Natural killer cell (primary cell): Measurements from ENCODE around the gene DHTKD1. TPM values are rescaled to one million over a fixed set of nuclear protein-coding genes. Genes with fewer than 3 reads are reported as not detected.

Source experiments
- ATAC-seq, 3 donors: fragments of 150-1000 bp in 2 of 3; fragments of 200-7000 bp in 1 of 3; cut with Tn5 transposase; 1 replicate in 1 of 3; 2 replicates in 2 of 3; pipeline ENCODE4 v1.10.0; 2021; ENCODE audit warnings: mild to moderate bottlenecking in 2 of 3, moderate library complexity in 2 of 3
- DNase-seq, 2 donors: peaks; one replicate each; pipeline versions ENCODE4 v3.0.0 to v3.0.0-alpha.2; 2013 to 2021; ENCODE audit warnings: mixed read lengths in 1 of 2
- H3K27ac ChIP-seq: one replicate; pipeline ENCODE4 v1.5.1; 2013; ENCODE audit warnings: mild to moderate bottlenecking, low read length
- H3K27me3 ChIP-seq: one replicate; pipeline ENCODE4 v1.6.1; 2013; ENCODE audit warnings: low read length; ENCODE audit not compliant: control insufficient read depth, insufficient read depth
- H3K36me3 ChIP-seq: one replicate; pipeline ENCODE4 v1.6.1; 2013; ENCODE audit warnings: low read length; ENCODE audit not compliant: control insufficient read depth, insufficient read depth
- H3K4me1 ChIP-seq: one replicate; pipeline ENCODE4 v1.6.1; 2013; ENCODE audit warnings: low read length; ENCODE audit not compliant: control insufficient read depth, insufficient read depth
- H3K4me3 ChIP-seq: one replicate; pipeline ENCODE4 v1.5.1; 2013; ENCODE audit warnings: low read length
- H3K9me3 ChIP-seq: one replicate; pipeline ENCODE4 v1.6.1; 2013; ENCODE audit warnings: low read length; ENCODE audit not compliant: control insufficient read depth, insufficient read depth
- H3K27ac Mint-ChIP-seq, 2 donors: one replicate each; pipeline ENCODE4 v1.8.0; 2022; ENCODE audit warnings: mild to moderate bottlenecking in 2 of 2, mixed read lengths in 2 of 2, moderate library complexity in 1 of 2
- H3K27me3 Mint-ChIP-seq, 2 donors: one replicate each; pipeline ENCODE4 v1.8.0; 2022; ENCODE audit warnings: low read depth in 2 of 2, mixed read lengths in 2 of 2
- H3K36me3 Mint-ChIP-seq: one replicate; pipeline ENCODE4 v1.8.0; 2022; ENCODE audit warnings: mixed read lengths
- H3K4me1 Mint-ChIP-seq, 2 donors: one replicate each; pipeline ENCODE4 v1.8.0; 2022; ENCODE audit warnings: mixed read lengths in 2 of 2
- H3K4me3 Mint-ChIP-seq: one replicate; pipeline ENCODE4 v1.8.0; 2022; ENCODE audit warnings: mild to moderate bottlenecking, moderate library complexity, mixed read lengths
- H3K9me3 Mint-ChIP-seq, 2 donors: one replicate each; pipeline ENCODE4 v1.8.0; 2022; ENCODE audit warnings: mixed read lengths in 2 of 2
- WGBS: methylation state at CpG from one replicate; pipeline ENCODE4 v1.1.7; 2013; ENCODE audit warnings: missing lambda C conversion rate; ENCODE audit not compliant: insufficient coverage; 5-methylcytosine and 5-hydroxymethylcytosine counted together
- intact Hi-C: fragments of 100-400 bp; cut with micrococcal nuclease; formaldehyde crosslinking; loops from one replicate; pipeline ENCODE4 v1.14.2; 2022
- total RNA-seq, 4 donors: library from RNA; stranded (reverse); fragments of 120-200 nt in 1 of 4; gene quantifications; one replicate each; pipeline versions ENCODE4 v1.2.3 to v1.2.4, GENCODE V29; 2013 to 2022
- TF ChIP-seq, protein P1 (sequence below): fragments of 200-600 bp; IDR thresholded peaks from one replicate; pipeline ENCODE4 v1.8.0; 2022; ENCODE audit warnings: antibody characterized with exemption

Gene DHTKD1
- total RNA-seq, 3 donors from 2014 or later (not counting 1 experiment from before 2014, with no cell fraction given), result 14.4 to 17.3 (median 14.8) TPM

DNA sequence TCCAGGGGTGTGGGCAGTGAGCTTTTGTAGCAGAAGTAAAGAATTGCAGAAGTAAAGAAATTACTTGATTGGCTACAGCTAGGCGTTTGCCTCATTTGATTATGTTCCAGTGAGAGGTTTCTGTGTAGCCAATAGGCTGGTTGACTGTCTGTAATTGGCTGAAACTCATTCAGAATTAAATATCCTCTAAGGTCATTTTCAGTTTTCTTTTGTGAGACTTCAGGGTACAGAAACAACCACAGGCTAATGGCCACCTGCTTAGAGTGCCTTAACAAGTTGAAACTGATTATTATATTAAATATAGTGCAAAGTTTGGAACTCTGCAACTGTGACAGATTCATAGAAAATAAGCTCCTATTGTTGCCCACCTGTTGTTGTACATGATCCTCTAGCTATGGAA is 71.3 kb downstream of the DHTKD1 start:
- H3K36me3 ChIP-seq, result peaks cover 30% of the 10 kb centered on the region
- H3K4me3 ChIP-seq, result no peak overlapping the region
- DNase-seq (no peak), ATAC-seq (no peak)
- no peak overlapping the region for H3K27ac ChIP-seq
- no peak overlapping the region for H3K27ac Mint-ChIP-seq
- intact Hi-C loops, result no loop called here
- H3K27me3 ChIP-seq, result no peaks in the 10 kb centered on the region
- 86% methylated on average over 1 of the region's 1 CpG for WGBS
- H3K4me3 Mint-ChIP-seq, result no peak overlapping the region
- H3K4me1 Mint-ChIP-seq, result peaks cover 5% of the 10 kb centered on the region in 2 donors
- H3K36me3 Mint-ChIP-seq, result peaks cover 10% of the 10 kb centered on the region
- H3K9me3 ChIP-seq, result no peaks in the 10 kb centered on the region
- H3K4me1 ChIP-seq, result no peaks in the 10 kb centered on the region
- no peaks in the 10 kb centered on the region for H3K9me3 Mint-ChIP-seq
- TF ChIP-seq, protein P1, sequence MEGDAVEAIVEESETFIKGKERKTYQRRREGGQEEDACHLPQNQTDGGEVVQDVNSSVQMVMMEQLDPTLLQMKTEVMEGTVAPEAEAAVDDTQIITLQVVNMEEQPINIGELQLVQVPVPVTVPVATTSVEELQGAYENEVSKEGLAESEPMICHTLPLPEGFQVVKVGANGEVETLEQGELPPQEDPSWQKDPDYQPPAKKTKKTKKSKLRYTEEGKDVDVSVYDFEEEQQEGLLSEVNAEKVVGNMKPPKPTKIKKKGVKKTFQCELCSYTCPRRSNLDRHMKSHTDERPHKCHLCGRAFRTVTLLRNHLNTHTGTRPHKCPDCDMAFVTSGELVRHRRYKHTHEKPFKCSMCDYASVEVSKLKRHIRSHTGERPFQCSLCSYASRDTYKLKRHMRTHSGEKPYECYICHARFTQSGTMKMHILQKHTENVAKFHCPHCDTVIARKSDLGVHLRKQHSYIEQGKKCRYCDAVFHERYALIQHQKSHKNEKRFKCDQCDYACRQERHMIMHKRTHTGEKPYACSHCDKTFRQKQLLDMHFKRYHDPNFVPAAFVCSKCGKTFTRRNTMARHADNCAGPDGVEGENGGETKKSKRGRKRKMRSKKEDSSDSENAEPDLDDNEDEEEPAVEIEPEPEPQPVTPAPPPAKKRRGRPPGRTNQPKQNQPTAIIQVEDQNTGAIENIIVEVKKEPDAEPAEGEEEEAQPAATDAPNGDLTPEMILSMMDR, result no peak
- H3K27me3 Mint-ChIP-seq, result no peaks in the 10 kb centered on the region

DNA sequence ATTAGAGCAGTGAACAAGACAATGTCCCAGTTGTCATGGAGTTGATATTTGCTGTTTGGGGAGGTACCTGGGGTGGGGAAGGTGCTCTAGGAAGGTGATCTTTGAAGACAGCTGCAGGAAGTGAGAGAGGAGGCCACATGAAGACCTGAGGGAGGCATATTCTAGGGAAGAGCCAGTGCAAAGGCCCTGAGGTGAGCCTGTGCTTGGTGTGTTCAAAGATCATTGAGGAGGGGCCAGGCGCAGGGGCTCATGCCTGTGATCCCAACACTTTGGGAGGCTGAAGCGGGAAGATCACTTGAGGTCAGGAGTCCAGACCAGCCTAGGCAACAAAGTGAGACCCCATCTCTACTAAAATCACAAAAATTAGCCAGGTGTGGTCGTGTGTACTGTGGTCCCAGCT is 75.8 kb downstream of the DHTKD1 start:
- WGBS, result 90% methylated on average over 3 of the region's 3 CpGs
- Histone ChIP-seq H3K9me3 (no peaks in the 10 kb centered on the region), H3K4me1 (no peaks in the 10 kb centered on the region), H3K27ac (no peak overlapping the region), H3K4me3 (no peak overlapping the region), H3K27me3 (no peaks in the 10 kb centered on the region), H3K36me3 (peaks cover 25% of the 10 kb centered on the region)
- H3K4me3 Mint-ChIP-seq, result no peak overlapping the region
- intact Hi-C loops, result no loop called here
- peaks cover 5% of the 10 kb centered on the region in 2 donors for H3K4me1 Mint-ChIP-seq
- H3K27ac Mint-ChIP-seq, result no peak overlapping the region
- ATAC-seq (no peak), DNase-seq (no peak)
- H3K36me3 Mint-ChIP-seq, result peaks cover 13% of the 10 kb centered on the region
- H3K27me3 Mint-ChIP-seq, result no peaks in the 10 kb centered on the region
- TF ChIP-seq, protein P1, result no peak
- H3K9me3 Mint-ChIP-seq, result no peaks in the 10 kb centered on the region

DNA sequence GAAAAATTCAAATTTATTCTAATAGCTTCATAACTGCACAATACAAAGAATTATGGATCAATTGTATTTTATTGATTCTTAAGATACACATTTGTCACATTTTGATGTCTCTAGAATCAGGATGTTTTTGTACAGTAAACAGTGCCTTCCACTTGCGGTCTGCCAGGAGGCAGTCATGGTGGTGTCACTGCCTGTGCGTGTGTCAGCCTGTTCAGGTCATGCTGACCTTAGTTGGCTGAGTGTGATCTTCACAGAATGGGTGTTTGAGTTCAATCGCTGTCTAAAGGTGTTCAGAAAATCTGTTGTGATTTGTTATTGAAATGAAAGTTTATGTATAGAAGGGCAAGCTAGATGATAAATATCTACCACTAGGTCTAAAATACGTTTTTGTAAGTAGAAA is 81.4 kb downstream of the DHTKD1 start:
- intact Hi-C loops, result no loop called here
- no peaks in the 10 kb centered on the region for H3K9me3 ChIP-seq
- WGBS, result 96% methylated on average over 3 of the region's 4 CpGs
- H3K4me1 Mint-ChIP-seq, result no peaks in the 10 kb centered on the region
- no peak for DNase-seq
- no peaks in the 10 kb centered on the region for H3K27me3 ChIP-seq
- no peaks in the 10 kb centered on the region for H3K4me1 ChIP-seq
- H3K36me3 Mint-ChIP-seq, result peaks cover 14% of the 10 kb centered on the region
- no peak overlapping the region for H3K4me3 ChIP-seq
- TF ChIP-seq, protein P1, result no peak
- peaks cover 17% of the 10 kb centered on the region for H3K36me3 ChIP-seq
- no peaks in the 10 kb centered on the region for H3K27me3 Mint-ChIP-seq
- H3K27ac Mint-ChIP-seq, result no peak overlapping the region
- ATAC-seq, result no peak
- no peak overlapping the region for H3K4me3 Mint-ChIP-seq
- H3K27ac ChIP-seq, result no peak overlapping the region
- H3K9me3 Mint-ChIP-seq, result no peaks in the 10 kb centered on the region

DNA sequence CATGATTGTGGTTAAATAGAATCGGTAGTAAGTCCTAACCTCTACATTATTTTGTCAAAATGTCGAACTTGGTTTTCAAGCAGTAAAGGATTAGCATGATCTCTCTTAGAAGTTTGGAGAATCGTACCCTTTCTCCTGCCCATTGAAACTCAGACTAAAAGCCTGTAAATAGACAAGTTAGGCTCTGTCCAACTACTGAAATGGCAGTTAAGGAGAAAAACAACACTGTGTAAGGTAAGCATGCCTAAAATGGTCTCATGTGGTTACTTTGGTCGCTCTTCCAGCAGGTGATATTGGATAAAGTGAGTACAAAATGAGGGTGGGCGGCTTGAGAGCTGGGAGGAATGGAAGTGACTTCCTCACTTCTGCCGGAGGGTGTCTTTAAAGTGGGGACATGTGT is 85.8 kb downstream of the DHTKD1 start:
- Mint-ChIP-seq H3K4me3 (no peak overlapping the region), H3K4me1 (no peaks in the 10 kb centered on the region), H3K9me3 (no peaks in the 10 kb centered on the region), H3K36me3 (peaks cover 12% of the 10 kb centered on the region), H3K27ac (no peak overlapping the region), H3K27me3 (no peaks in the 10 kb centered on the region)
- no peaks in the 10 kb centered on the region for H3K4me1 ChIP-seq
- TF ChIP-seq, protein P1, result no peak
- intact Hi-C loops, result no loop called here
- no peak overlapping the region for H3K27ac ChIP-seq
- DNase-seq (no peak), ATAC-seq (no peak)
- H3K4me3 ChIP-seq, result no peak overlapping the region
- 99% methylated on average over 5 of the region's 6 CpGs for WGBS
- H3K36me3 ChIP-seq, result peaks cover 22% of the 10 kb centered on the region
- H3K9me3 ChIP-seq, result no peaks in the 10 kb centered on the region
- H3K27me3 ChIP-seq, result no peaks in the 10 kb centered on the region
